Fibroblast of lung (primary cell): ENCODE data around the gene WDR27.

Experiments used
- EZH2 ChIP-seq: IDR thresholded peaks from 2 replicates; pipeline ENCODE4 v1.5.1; 2012; ENCODE audit warnings: low read length, control low read depth, mild to moderate bottlenecking; ENCODE audit errors: missing control alignments
- TF ChIP-seq, protein P1 (sequence below), 2 donors: IDR thresholded peaks in 1 of 2; conservative IDR thresholded peaks in 1 of 2; 1 replicate in 1 of 2; 2 replicates in 1 of 2; pipeline ENCODE4 v1.5.1; 2011 to 2012; ENCODE audit warnings: low read length in 2 of 2, control low read depth in 1 of 2, inconsistent platforms in 1 of 2, low read depth in 1 of 2, mild to moderate bottlenecking in 1 of 2

DNA sequence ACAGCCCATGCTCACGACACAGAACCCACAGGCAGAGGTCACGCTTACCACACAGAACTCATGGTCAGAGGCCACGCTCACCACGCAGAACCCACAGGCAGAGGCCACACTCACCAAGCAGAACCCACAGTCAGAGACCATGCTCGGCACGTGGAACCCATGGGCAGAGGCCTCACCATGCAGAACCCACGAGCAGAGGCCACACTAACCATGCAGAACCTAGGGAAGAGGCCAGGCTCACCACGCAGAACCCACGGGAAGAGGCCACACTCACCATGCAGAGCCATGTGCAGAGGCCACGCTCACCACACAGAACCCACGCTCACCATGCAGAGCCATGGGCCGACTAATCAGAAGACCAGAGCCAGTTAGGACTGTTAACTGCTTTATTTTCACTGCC is 245.0 kb downstream of the WDR27 start:
- TF ChIP-seq, protein P1, sequence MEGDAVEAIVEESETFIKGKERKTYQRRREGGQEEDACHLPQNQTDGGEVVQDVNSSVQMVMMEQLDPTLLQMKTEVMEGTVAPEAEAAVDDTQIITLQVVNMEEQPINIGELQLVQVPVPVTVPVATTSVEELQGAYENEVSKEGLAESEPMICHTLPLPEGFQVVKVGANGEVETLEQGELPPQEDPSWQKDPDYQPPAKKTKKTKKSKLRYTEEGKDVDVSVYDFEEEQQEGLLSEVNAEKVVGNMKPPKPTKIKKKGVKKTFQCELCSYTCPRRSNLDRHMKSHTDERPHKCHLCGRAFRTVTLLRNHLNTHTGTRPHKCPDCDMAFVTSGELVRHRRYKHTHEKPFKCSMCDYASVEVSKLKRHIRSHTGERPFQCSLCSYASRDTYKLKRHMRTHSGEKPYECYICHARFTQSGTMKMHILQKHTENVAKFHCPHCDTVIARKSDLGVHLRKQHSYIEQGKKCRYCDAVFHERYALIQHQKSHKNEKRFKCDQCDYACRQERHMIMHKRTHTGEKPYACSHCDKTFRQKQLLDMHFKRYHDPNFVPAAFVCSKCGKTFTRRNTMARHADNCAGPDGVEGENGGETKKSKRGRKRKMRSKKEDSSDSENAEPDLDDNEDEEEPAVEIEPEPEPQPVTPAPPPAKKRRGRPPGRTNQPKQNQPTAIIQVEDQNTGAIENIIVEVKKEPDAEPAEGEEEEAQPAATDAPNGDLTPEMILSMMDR (conservative IDR thresholded peaks at IDR 0.05 in 1 of 2, IDR thresholded peaks at IDR 0.05 in 1 of 2; ENCODE audit: low read depth in 1 of 2, low read length in 2 of 2), result no peak
- no peak for TF ChIP-seq EZH2
